Measurements from ENCODE around the gene WDR26.

DNA sequence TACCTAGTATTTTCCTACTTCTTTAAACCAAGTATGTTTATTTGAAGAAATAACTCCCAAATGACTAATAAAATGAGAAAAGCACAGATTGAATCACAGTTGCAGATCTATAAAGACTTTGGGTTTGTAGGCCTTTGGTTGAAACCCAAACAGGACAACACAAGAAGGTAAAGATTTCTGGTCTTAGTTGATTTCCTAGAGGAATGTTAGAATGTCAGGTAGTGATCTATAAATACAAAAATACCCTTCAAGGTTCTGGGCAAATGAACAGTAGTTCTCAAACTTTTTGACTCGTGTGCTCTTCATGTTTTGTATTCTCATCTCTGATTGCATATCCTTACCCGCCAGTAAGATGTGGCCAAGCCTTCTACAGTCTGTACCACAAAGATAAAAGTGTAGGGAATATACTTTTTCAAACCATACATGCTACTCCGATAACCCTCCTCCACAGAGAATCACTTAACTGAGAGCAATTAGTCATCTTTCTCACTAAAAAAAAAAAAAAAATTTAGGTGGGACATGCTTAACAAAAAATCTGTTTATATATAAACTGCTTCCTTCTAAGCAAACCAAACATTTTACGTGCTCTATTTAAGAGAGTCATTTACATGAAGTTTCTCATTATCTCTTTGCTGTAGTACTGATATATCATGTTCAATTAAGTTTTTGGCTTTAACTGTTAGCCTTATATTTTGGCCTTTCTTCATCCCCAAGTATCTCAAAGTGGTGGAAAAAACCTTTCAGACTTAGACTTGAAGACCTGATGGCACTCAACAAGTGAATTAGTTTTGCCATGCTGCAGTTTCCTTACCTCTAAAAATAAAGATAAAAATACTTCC is 42.0 kb downstream of the WDR26 start:
- TF ChIP-seq POLR2AphosphoS5 (IDR thresholded peaks at IDR 0.05): no peak
- TF ChIP-seq, protein P1, sequence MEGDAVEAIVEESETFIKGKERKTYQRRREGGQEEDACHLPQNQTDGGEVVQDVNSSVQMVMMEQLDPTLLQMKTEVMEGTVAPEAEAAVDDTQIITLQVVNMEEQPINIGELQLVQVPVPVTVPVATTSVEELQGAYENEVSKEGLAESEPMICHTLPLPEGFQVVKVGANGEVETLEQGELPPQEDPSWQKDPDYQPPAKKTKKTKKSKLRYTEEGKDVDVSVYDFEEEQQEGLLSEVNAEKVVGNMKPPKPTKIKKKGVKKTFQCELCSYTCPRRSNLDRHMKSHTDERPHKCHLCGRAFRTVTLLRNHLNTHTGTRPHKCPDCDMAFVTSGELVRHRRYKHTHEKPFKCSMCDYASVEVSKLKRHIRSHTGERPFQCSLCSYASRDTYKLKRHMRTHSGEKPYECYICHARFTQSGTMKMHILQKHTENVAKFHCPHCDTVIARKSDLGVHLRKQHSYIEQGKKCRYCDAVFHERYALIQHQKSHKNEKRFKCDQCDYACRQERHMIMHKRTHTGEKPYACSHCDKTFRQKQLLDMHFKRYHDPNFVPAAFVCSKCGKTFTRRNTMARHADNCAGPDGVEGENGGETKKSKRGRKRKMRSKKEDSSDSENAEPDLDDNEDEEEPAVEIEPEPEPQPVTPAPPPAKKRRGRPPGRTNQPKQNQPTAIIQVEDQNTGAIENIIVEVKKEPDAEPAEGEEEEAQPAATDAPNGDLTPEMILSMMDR (IDR thresholded peaks at IDR 0.05): no peak
- no peak for TF ChIP-seq POLR2A (IDR thresholded peaks at IDR 0.05)

Measured in breast epithelium (tissue), 3 donors.